GM23248 (cell line): ENCODE results near the gene TTLL9. TPM values are rescaled to one million over a fixed set of nuclear protein-coding genes. Genes with fewer than 3 reads are reported as not detected.
A peak's percentile ranks its signal among the peaks of the same experiment; 100 is the strongest.

Experiments used
- DNase-seq: peaks from one replicate; pipeline ENCODE4 v3.0.0-alpha.2; 2015
- H2AFZ ChIP-seq: fragments of 200-600 bp; sonication (generic); 2 replicates; pipeline ENCODE4 v1.6.1; 2016; ENCODE audit warnings: antibody characterized with exemption
- H3F3A ChIP-seq: fragments of 200-600 bp; sonication (generic); 2 replicates; pipeline ENCODE4 v1.6.1; 2016; ENCODE audit warnings: mild to moderate bottlenecking, antibody characterized with exemption, mixed run types; ENCODE audit not compliant: insufficient read depth
- H3K27ac ChIP-seq: fragments of 200-600 bp; sonication (generic); 2 replicates; pipeline ENCODE4 v1.5.1; 2016; ENCODE audit warnings: mild to moderate bottlenecking
- H3K27me3 ChIP-seq: fragments of 200-600 bp; sonication (generic); replicated peaks from 2 replicates; pipeline ENCODE4 v1.6.1; 2016; ENCODE audit warnings: mild to moderate bottlenecking; ENCODE audit not compliant: insufficient read depth
- H3K36me3 ChIP-seq: fragments of 200-600 bp; sonication (generic); 2 replicates; pipeline ENCODE4 v1.6.1; 2016; ENCODE audit warnings: low read depth, mild to moderate bottlenecking
- H3K4me1 ChIP-seq: fragments of 200-600 bp; sonication (generic); 2 replicates; pipeline ENCODE4 v1.6.1; 2016; ENCODE audit warnings: mild to moderate bottlenecking; ENCODE audit not compliant: insufficient read depth
- H3K4me2 ChIP-seq: fragments of 200-600 bp; sonication (generic); one replicate; pipeline ENCODE4 v1.6.1; 2016; ENCODE audit warnings: mild to moderate bottlenecking; ENCODE audit not compliant: unreplicated experiment
- H3K4me3 ChIP-seq: fragments of 200-600 bp; sonication (generic); 2 replicates; pipeline ENCODE4 v1.5.1; 2016; ENCODE audit warnings: mild to moderate bottlenecking
- H3K79me2 ChIP-seq: fragments of 200-600 bp; sonication (generic); 2 replicates; pipeline ENCODE4 v1.6.1; 2016; ENCODE audit warnings: mild to moderate bottlenecking; ENCODE audit not compliant: insufficient read depth
- H3K9ac ChIP-seq: fragments of 200-600 bp; sonication (generic); 2 replicates; pipeline ENCODE4 v1.6.1; 2016; ENCODE audit warnings: mild to moderate bottlenecking
- H3K9me2 ChIP-seq: fragments of 200-600 bp; sonication (generic); 2 replicates; pipeline ENCODE4 v1.6.1; 2016; ENCODE audit warnings: mixed run types, mild to moderate bottlenecking, moderate library complexity; ENCODE audit not compliant: insufficient read depth
- H3K9me3 ChIP-seq: fragments of 200-600 bp; sonication (generic); one replicate; pipeline ENCODE4 v1.6.1; 2017; ENCODE audit warnings: low read depth
- H4K20me1 ChIP-seq: fragments of 200-600 bp; sonication (generic); 2 replicates; pipeline ENCODE4 v1.6.0; 2016; ENCODE audit not compliant: insufficient read depth
- EZH2 ChIP-seq: fragments of 200-600 bp; sonication (generic); IDR thresholded peaks from 2 replicates; pipeline ENCODE4 v1.6.1; 2018; ENCODE audit warnings: antibody characterized with exemption, mild to moderate bottlenecking; ENCODE audit not compliant: insufficient read depth, poor library complexity, severe bottlenecking
- EZH2phosphoT487 ChIP-seq: fragments of 200-600 bp; sonication (generic); IDR thresholded peaks from 2 replicates; pipeline ENCODE4 v1.6.1; 2018; ENCODE audit warnings: antibody characterized with exemption, moderate library complexity, mild to moderate bottlenecking, low read depth; ENCODE audit not compliant: insufficient read depth
- WGBS, 2 experiments: methylation state at CpG; one replicate each; pipeline ENCODE4 v1.1.6; 2015 to 2017; ENCODE audit warnings: low lambda C conversion rate in 2 of 2, low coverage in 1 of 2; ENCODE audit errors: missing lambda C conversion rate in 2 of 2; 5-methylcytosine and 5-hydroxymethylcytosine counted together
- in situ Hi-C: fragments of 300-500 bp; cut with MboI; formaldehyde crosslinking; loops from 2 replicates; pipeline ENCODE4 v1.15.0; 2020
- polyA plus RNA-seq: library from polyadenylated mRNA; unstranded; fragments of >200 nt; fragmentation: Nextera tagmentation; extraction: Ambion mirVana; gene quantifications from 2 replicates; pipeline ENCODE4 v1.2.1, GENCODE V29; 2016
- total RNA-seq: library from RNA; depleted of rRNA; stranded (reverse); fragments of >200 nt; shearing (Covaris generic); gene quantifications from 2 replicates; pipeline ENCODE4 v1.2.3, GENCODE V29; 2014

TTLL9 gene
- total and polyA plus RNA-seq, 2 experiments from 2014 or later = not detected

GRCh38 chr20:31877684-31878083 lies 7.2 kb downstream of the TTLL9 start:
- Histone ChIP-seq H3K9ac (no peak overlapping the region), H3K36me3 (no peaks in the 10 kb centered on the region), H4K20me1 (no peaks in the 10 kb centered on the region), H3K4me2 (no peak overlapping the region), H3K9me3 (no peaks in the 10 kb centered on the region), H3K4me1 (no peaks in the 10 kb centered on the region), H3K4me3 (no peak overlapping the region), H3K27me3 (peaks cover 8% of the 10 kb centered on the region), H3F3A (no peaks in the 10 kb centered on the region), H3K79me2 (no peaks in the 10 kb centered on the region), H3K9me2 (no peaks in the 10 kb centered on the region), H3K27ac (no peak overlapping the region), H2AFZ (no peak overlapping the region)
- TF ChIP-seq EZH2phosphoT487 = no peak
- TF ChIP-seq EZH2 = no peak
- no peak for DNase-seq
- in situ Hi-C loops = no loop called here

DNA sequence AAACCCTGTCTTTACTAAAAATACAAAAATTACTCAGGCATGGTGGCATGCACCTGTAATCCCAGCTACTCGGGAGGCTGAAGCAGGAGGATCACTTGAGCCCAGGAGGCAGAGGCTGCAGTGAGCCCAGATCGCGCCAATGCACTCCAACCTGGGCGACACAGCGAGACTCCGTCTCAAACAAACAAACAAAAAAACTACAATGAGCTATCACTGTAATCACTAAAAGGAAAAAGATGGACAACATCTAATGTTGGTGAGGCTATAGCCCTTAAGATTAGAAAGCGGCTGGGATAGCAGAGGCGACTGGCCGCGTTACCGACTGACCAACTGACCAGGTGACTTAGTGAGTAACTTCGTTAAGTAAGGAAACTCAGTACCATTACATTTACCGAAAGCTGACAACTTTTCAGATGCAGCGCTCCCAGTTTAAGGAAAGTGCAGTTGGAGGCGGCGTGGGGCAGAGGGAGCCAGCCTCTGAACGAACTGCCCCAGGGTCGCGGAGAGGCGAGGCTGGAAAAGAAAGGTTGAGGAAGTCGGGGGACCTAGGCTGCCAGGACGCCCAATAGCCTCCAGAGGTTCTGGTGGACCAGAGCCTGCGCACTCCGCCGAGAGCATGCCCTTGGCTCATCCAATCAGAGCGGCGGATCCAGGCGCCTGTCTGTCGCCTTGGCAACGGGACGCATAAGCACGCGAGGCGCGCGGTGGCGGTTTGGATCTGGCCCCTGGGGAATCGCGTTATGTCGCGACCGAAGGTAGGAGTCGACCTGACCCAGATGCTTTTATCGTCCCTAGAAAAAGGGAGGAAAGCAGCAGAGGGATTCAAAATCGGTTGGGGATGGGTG lies 8.9 kb downstream of the TTLL9 start:
- Histone ChIP-seq H3K9me3 (no peaks in the 10 kb centered on the region), H3K36me3 (no peaks in the 10 kb centered on the region), H3K27ac (peak overlapping the region; percentile 47), H3K9ac (peak overlapping the region; percentile 77), H3K79me2 (no peaks in the 10 kb centered on the region), H2AFZ (peak overlapping the region; percentile 96), H4K20me1 (no peaks in the 10 kb centered on the region), H3K9me2 (no peaks in the 10 kb centered on the region), H3K4me2 (peak overlapping the region; percentile 82), H3K4me1 (no peaks in the 10 kb centered on the region), H3K27me3 (no peaks in the 10 kb centered on the region; the same call in 1 of the 2 replicates), H3K4me3 (peak overlapping the region; percentile 83), H3F3A (no peaks in the 10 kb centered on the region)
- TF ChIP-seq EZH2phosphoT487 (no peak), EZH2 (no peak)
- in situ Hi-C loops = no loop called here
- 11 to 12% methylated on average over 43 to 45 of the region's 45 CpGs for WGBS, 2 experiments
- DNase-seq = peak; percentile 100

DNA sequence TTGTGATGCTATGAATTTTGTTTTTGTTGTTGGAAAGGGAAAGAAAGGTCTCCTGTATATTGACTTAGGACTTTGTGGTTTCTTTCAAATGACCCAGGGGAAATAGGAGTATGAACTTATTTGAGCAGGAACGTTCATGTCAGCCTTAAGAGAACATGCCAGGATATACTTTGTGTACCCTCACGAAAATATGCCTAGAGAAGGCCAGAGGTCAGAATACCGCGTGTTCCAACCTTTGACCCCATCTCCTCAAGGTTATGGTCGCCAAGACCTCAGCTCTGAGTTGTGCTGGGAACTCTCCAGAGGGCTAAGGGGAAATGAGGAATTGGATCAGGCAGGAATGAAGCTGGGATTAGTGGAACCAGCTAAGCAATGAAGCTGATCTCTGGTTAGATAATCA lies 11.5 kb downstream of the TTLL9 start:
- no peak overlapping the region for H3K4me3 ChIP-seq
- no peaks in the 10 kb centered on the region for H3K36me3 ChIP-seq
- no peak for DNase-seq
- H3F3A ChIP-seq = no peaks in the 10 kb centered on the region
- in situ Hi-C loops = no loop called here
- TF ChIP-seq EZH2 (no peak), EZH2phosphoT487 (no peak)
- WGBS, 2 experiments = 39 to 41% methylated on average over 5 of the region's 5 CpGs
- H3K27me3 ChIP-seq = peaks cover 9% of the 10 kb centered on the region
- no peaks in the 10 kb centered on the region for H3K9me3 ChIP-seq
- H3K27ac ChIP-seq = no peak overlapping the region
- no peaks in the 10 kb centered on the region for H3K4me1 ChIP-seq
- no peaks in the 10 kb centered on the region for H3K9me2 ChIP-seq
- no peak overlapping the region for H2AFZ ChIP-seq
- no peak overlapping the region for H3K4me2 ChIP-seq
- no peaks in the 10 kb centered on the region for H3K79me2 ChIP-seq
- H3K9ac ChIP-seq = no peak overlapping the region
- H4K20me1 ChIP-seq = no peaks in the 10 kb centered on the region

DNA sequence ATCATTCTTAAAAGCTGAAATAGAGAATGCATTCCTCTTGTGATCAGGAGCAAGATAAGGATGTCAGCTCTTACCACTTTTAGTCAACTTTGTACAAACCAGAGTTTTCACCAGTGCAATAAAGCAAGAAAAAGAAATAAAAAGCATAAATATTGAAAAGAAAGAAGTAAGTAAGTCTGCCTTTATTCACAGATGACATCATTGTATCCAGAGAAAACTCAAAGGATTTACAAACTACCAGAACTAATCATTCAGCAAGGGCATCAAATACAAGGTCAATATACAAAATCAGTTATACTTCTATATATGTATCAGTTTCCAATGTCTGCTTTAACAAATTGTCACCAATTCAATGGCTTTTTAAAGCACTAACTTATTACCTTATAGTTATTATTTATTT lies 13.4 kb downstream of the TTLL9 start:
- H3K4me3 ChIP-seq = no peak overlapping the region
- H3K4me2 ChIP-seq = no peak overlapping the region
- H4K20me1 ChIP-seq = no peaks in the 10 kb centered on the region
- no peaks in the 10 kb centered on the region for H3K36me3 ChIP-seq
- H3K27ac ChIP-seq = no peak overlapping the region
- H3K9me3 ChIP-seq = no peaks in the 10 kb centered on the region
- no peaks in the 10 kb centered on the region for H3F3A ChIP-seq
- H2AFZ ChIP-seq = no peak overlapping the region
- no peak for TF ChIP-seq EZH2
- TF ChIP-seq EZH2phosphoT487 = no peak
- H3K9me2 ChIP-seq = no peaks in the 10 kb centered on the region
- no peak for DNase-seq
- peaks cover 9% of the 10 kb centered on the region for H3K27me3 ChIP-seq
- H3K4me1 ChIP-seq = no peaks in the 10 kb centered on the region
- no peaks in the 10 kb centered on the region for H3K79me2 ChIP-seq
- H3K9ac ChIP-seq = no peak overlapping the region
- in situ Hi-C loops = no loop called here

GRCh38 chr20:31890646-31891045 lies 20.2 kb downstream of the TTLL9 start:
- H3K4me1 ChIP-seq = no peaks in the 10 kb centered on the region
- H2AFZ ChIP-seq = no peak overlapping the region
- H3K4me2 ChIP-seq = no peak overlapping the region
- no peak overlapping the region for H3K9ac ChIP-seq
- H3K4me3 ChIP-seq = no peak overlapping the region
- in situ Hi-C loops = no loop called here
- no peaks in the 10 kb centered on the region for H3K36me3 ChIP-seq
- H3K9me3 ChIP-seq = no peaks in the 10 kb centered on the region
- TF ChIP-seq EZH2 = no peak
- no peak for TF ChIP-seq EZH2phosphoT487
- no peaks in the 10 kb centered on the region for H3K9me2 ChIP-seq
- 24 to 26% methylated on average over 8 of the region's 8 CpGs for WGBS, 2 experiments
- H3K27ac ChIP-seq = no peak overlapping the region
- H3K79me2 ChIP-seq = no peaks in the 10 kb centered on the region
- DNase-seq = no peak
- H3F3A ChIP-seq = no peaks in the 10 kb centered on the region
- H3K27me3 ChIP-seq = peaks cover 15% of the 10 kb centered on the region
- H4K20me1 ChIP-seq = no peaks in the 10 kb centered on the region
